Left ventricle myocardium inferior (tissue), 1 donor: Measurements from ENCODE around the gene CDHR2. TPM values are rescaled to one million over a fixed set of nuclear protein-coding genes. Genes with fewer than 3 reads are reported as not detected.

Source experiments
- DNase-seq: peaks from one replicate; pipeline ENCODE4 v3.0.0-alpha.2; 2020
- H3K27ac ChIP-seq: fragments of 200-600 bp; replicated peaks from 2 replicates; pipeline ENCODE4 v1.8.0; 2021
- H3K27me3 ChIP-seq: fragments of 200-600 bp; 2 replicates; pipeline ENCODE4 v1.8.0; 2021; ENCODE audit warnings: low read depth
- H3K36me3 ChIP-seq: fragments of 200-600 bp; 2 replicates; pipeline ENCODE4 v1.8.0; 2021
- H3K4me1 ChIP-seq: fragments of 200-600 bp; 2 replicates; pipeline ENCODE4 v1.8.0; 2021
- H3K4me3 ChIP-seq: fragments of 200-600 bp; 2 replicates; pipeline ENCODE4 v1.8.0; 2021; ENCODE audit warnings: mild to moderate bottlenecking, moderate library complexity
- H3K9me3 ChIP-seq: fragments of 200-600 bp; replicated peaks from 2 replicates; pipeline ENCODE4 v1.8.0; 2021
- CTCF ChIP-seq: fragments of 200-600 bp; IDR thresholded peaks from 2 replicates; pipeline ENCODE4 v1.8.0; 2021; ENCODE audit warnings: antibody characterized with exemption, mild to moderate bottlenecking, borderline replicate concordance
- intact Hi-C: fragments of 100-400 bp; cut with micrococcal nuclease; formaldehyde crosslinking; loops from one replicate; pipeline ENCODE4 v1.11.0; 2022
- total RNA-seq: library from RNA; stranded (reverse); fragmentation: NEBNext Ultra II Directional; extraction: Animal tissue kit (Norgen Biotek cat#: 25700); gene quantifications from one replicate; pipeline ENCODE4 v1.2.1, GENCODE V29; 2021
- donor health status: DM: no; HTN: yes; CAD: no; lungs with severe emphysema.

CDHR2 gene
- total RNA-seq, 1 donor from 2014 or later, result 0.33 TPM

GRCh38 chr5:176559683-176560082 is 10.5 kb downstream of the CDHR2 start:
- no peaks in the 10 kb centered on the region for H3K4me1 ChIP-seq
- intact Hi-C loops, result no loop called here
- peaks cover 30% of the 10 kb centered on the region for H3K27me3 ChIP-seq
- H3K36me3 ChIP-seq, result no peaks in the 10 kb centered on the region
- no peak for TF ChIP-seq CTCF
- no peak for DNase-seq
- no peaks in the 10 kb centered on the region for H3K9me3 ChIP-seq
- no peak overlapping the region for H3K27ac ChIP-seq
- no peak overlapping the region for H3K4me3 ChIP-seq

GRCh38 chr5:176560364-176560763 is 11.2 kb downstream of the CDHR2 start:
- no peak for DNase-seq
- Histone ChIP-seq H3K4me3 (no peak overlapping the region), H3K4me1 (no peaks in the 10 kb centered on the region), H3K36me3 (no peaks in the 10 kb centered on the region), H3K9me3 (no peaks in the 10 kb centered on the region), H3K27me3 (peaks cover 34% of the 10 kb centered on the region), H3K27ac (no peak overlapping the region)
- intact Hi-C loops, result no loop called here
- TF ChIP-seq CTCF, result no peak

- no peak for DNase-seq
Observed at GRCh38 chr5:176561259-176561658, 12.1 kb downstream of the CDHR2 start.

GRCh38 chr5:176562189-176562588 is 13.0 kb downstream of the CDHR2 start:
- no peak for DNase-seq
- peaks cover 52% of the 10 kb centered on the region for H3K27me3 ChIP-seq
- H3K36me3 ChIP-seq, result no peaks in the 10 kb centered on the region
- no peak overlapping the region for H3K27ac ChIP-seq
- H3K4me1 ChIP-seq, result no peaks in the 10 kb centered on the region
- no peak overlapping the region for H3K4me3 ChIP-seq
- no peak for TF ChIP-seq CTCF
- intact Hi-C loops, result no loop called here
- no peaks in the 10 kb centered on the region for H3K9me3 ChIP-seq

More at GRCh38 chr5:176561259-176561658, 12.1 kb downstream of the CDHR2 start:
- no peaks in the 10 kb centered on the region for H3K4me1 ChIP-seq
- peaks cover 43% of the 10 kb centered on the region for H3K27me3 ChIP-seq
- intact Hi-C loops, result no loop called here
- H3K4me3 ChIP-seq, result no peak overlapping the region
- H3K36me3 ChIP-seq, result no peaks in the 10 kb centered on the region
- TF ChIP-seq CTCF, result no peak
- H3K27ac ChIP-seq, result no peak overlapping the region
- H3K9me3 ChIP-seq, result no peaks in the 10 kb centered on the region

GRCh38 chr5:176564002-176564401 is 14.9 kb downstream of the CDHR2 start:
- DNase-seq, result no peak
- Histone ChIP-seq H3K36me3 (no peaks in the 10 kb centered on the region), H3K4me1 (no peaks in the 10 kb centered on the region), H3K27ac (no peak overlapping the region), H3K4me3 (no peak overlapping the region), H3K9me3 (no peaks in the 10 kb centered on the region), H3K27me3 (peaks cover 70% of the 10 kb centered on the region)
- no peak for TF ChIP-seq CTCF
- intact Hi-C loops, result no loop called here
